ENCODE measurements around the gene FPR1. TPM values are rescaled to one million over a fixed set of nuclear protein-coding genes. Genes with fewer than 3 reads are reported as not detected.
A peak's percentile ranks its signal among the peaks of the same experiment; 100 is the strongest.

Gene FPR1
- total RNA-seq, 1 donor from 2014 or later = 4.5 TPM

GRCh38 chr19:51710163-51710562 is 41.5 kb downstream of the FPR1 start:
- Histone ChIP-seq H3K27ac (replicated peaks) (no peak overlapping the region), H3K27me3 (ENCODE audit: low read depth) (peaks cover 15% of the 10 kb centered on the region), H3K9me3 (replicated peaks) (no peaks in the 10 kb centered on the region), H3K4me1 (peaks cover 10% of the 10 kb centered on the region), H3K36me3 (peaks cover 19% of the 10 kb centered on the region), H3K4me3 (no peak overlapping the region)
- intact Hi-C loops (cut with micrococcal nuclease) = no loop called here
- TF ChIP-seq CTCF (IDR thresholded peaks at IDR 0.05; ENCODE audit: borderline replicate concordance) = no peak
- no peak for DNase-seq

- H3K4me3 ChIP-seq = no peak overlapping the region
- peaks cover 23% of the 10 kb centered on the region for H3K36me3 ChIP-seq
- intact Hi-C loops (cut with micrococcal nuclease) = no loop called here
- no peak for DNase-seq
- H3K9me3 ChIP-seq (replicated peaks) = no peaks in the 10 kb centered on the region
- TF ChIP-seq CTCF (IDR thresholded peaks at IDR 0.05; ENCODE audit: borderline replicate concordance) = no peak
- H3K4me1 ChIP-seq = peaks cover 16% of the 10 kb centered on the region
- peaks cover 11% of the 10 kb centered on the region for H3K27me3 ChIP-seq (ENCODE audit: low read depth)
- H3K27ac ChIP-seq (replicated peaks) = no peak overlapping the region
These were observed 42.1 kb downstream of the FPR1 start for GRCh38 chr19:51709575-51709974.

- TF ChIP-seq CTCF (IDR thresholded peaks at IDR 0.05; ENCODE audit: borderline replicate concordance) = no peak
- no peak for DNase-seq
- intact Hi-C loops (cut with micrococcal nuclease) = no loop called here
- peaks cover 20% of the 10 kb centered on the region for H3K4me1 ChIP-seq
- H3K9me3 ChIP-seq (replicated peaks) = no peaks in the 10 kb centered on the region
- H3K4me3 ChIP-seq = no peak overlapping the region
- H3K36me3 ChIP-seq = peaks cover 23% of the 10 kb centered on the region
- H3K27me3 ChIP-seq (ENCODE audit: low read depth) = peaks cover 11% of the 10 kb centered on the region
- H3K27ac ChIP-seq (replicated peaks) = no peak overlapping the region
These were observed 42.9 kb downstream of the FPR1 start for GRCh38 chr19:51708811-51709210.

- Histone ChIP-seq H3K27me3 (ENCODE audit: low read depth) (no peaks in the 10 kb centered on the region), H3K4me3 (no peak overlapping the region), H3K27ac (replicated peaks) (no peak overlapping the region), H3K4me1 (peaks cover 38% of the 10 kb centered on the region), H3K36me3 (peaks cover 23% of the 10 kb centered on the region), H3K9me3 (replicated peaks) (no peaks in the 10 kb centered on the region)
- intact Hi-C loops (cut with micrococcal nuclease) = no loop called here
- TF ChIP-seq CTCF (IDR thresholded peaks at IDR 0.05; ENCODE audit: borderline replicate concordance) = no peak
- no peak for DNase-seq
These were observed 44.8 kb downstream of the FPR1 start for GRCh38 chr19:51706885-51707284.

GRCh38 chr19:51706296-51706695 is 45.4 kb downstream of the FPR1 start:
- no peak for TF ChIP-seq CTCF (IDR thresholded peaks at IDR 0.05; ENCODE audit: borderline replicate concordance)
- H3K4me3 ChIP-seq = no peak overlapping the region
- no peak overlapping the region for H3K27ac ChIP-seq (replicated peaks)
- intact Hi-C loops (cut with micrococcal nuclease) = no loop called here
- H3K27me3 ChIP-seq (ENCODE audit: low read depth) = no peaks in the 10 kb centered on the region
- H3K36me3 ChIP-seq = peaks cover 29% of the 10 kb centered on the region
- H3K4me1 ChIP-seq = peaks cover 44% of the 10 kb centered on the region
- H3K9me3 ChIP-seq (replicated peaks) = no peaks in the 10 kb centered on the region
- no peak for DNase-seq

GRCh38 chr19:51704626-51705025 is 47.1 kb downstream of the FPR1 start:
- Histone ChIP-seq H3K27me3 (ENCODE audit: low read depth) (no peaks in the 10 kb centered on the region), H3K27ac (replicated peaks) (peak overlapping the region; percentile 94), H3K9me3 (replicated peaks) (no peaks in the 10 kb centered on the region), H3K4me1 (peaks cover 47% of the 10 kb centered on the region), H3K36me3 (peaks cover 30% of the 10 kb centered on the region), H3K4me3 (peak overlapping the region; percentile 79)
- no peak for TF ChIP-seq CTCF (IDR thresholded peaks at IDR 0.05; ENCODE audit: borderline replicate concordance)
- DNase-seq = no peak
- intact Hi-C loops (cut with micrococcal nuclease) = no loop called here
